GM12891 (cell line): ENCODE data around the gene KRT76.

Experiments
- POLR2A ChIP-seq: IDR thresholded peaks from 2 replicates; pipeline ENCODE4 v1.6.1; 2011; ENCODE audit warnings: low read depth, low read length, control low read depth
- POLR2AphosphoS5 ChIP-seq: IDR thresholded peaks from 2 replicates; pipeline ENCODE4 v1.6.1; 2011; ENCODE audit warnings: low read depth, low read length, control low read depth
- SPI1 ChIP-seq: IDR thresholded peaks from 2 replicates; pipeline ENCODE4 v1.6.1; 2011; ENCODE audit warnings: low read depth, low read length, control low read depth
- TAF1 ChIP-seq: IDR thresholded peaks from 2 replicates; pipeline ENCODE4 v1.6.1; 2011; ENCODE audit warnings: low read depth, low read length, control low read depth

DNA sequence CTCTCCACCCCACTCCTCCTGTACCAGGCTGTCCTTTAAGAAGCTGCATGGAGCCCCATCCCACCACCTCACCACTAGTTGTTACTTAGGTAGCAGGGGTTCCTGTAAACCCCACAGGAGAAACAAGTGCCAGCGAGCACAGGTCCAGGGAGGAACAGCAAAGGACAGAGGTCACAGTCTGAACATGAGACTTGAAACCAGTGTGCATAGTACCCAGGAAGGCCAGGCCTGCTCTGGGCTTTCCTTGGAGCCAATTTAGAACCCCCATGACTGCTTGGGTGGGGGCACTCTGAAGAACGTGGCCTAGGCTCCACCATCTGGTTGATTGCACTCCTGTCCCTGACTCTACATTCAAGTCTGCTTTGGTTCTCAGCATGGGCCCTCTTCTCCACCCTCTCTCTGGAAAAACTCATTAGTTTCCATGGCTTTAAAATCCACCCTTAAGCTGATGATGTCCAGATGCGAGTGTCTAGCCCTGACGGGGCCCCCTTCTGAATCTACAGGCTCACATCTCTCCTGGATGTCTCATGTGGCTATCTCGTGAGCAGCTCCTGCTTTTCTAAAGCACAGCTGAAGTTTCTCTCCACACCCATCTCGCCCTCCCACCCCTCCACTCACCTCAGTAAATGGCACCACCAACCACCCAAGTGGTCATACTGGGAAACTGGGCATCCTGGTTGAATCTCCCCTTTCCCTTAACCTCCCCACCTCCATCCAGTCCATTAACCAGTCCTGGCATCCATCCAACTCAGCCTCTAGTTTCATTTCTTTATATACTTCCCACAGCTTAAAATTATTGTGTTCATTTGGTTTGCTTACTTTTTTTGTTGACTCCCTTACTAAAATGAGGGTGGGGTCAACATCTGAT, 10.4 kb upstream of the KRT76 start:
- TF ChIP-seq POLR2A (no peak), TAF1 (no peak), SPI1 (no peak), POLR2AphosphoS5 (no peak)
